NCI-H146 treated with DMSO at 0.1 percent for 48 hours (cell line): Measurements from ENCODE around the gene SERAC1.
"Not testable (repeated sequence)": the region's sequence is repeated elsewhere in the genome, so short reads cannot be mapped to it uniquely, and the experiment has no call there.

Experiments used
- DNase-seq: peaks from one replicate; lab custom pipeline; 2025; ENCODE audit not compliant: unreplicated experiment; lab: John Stamatoyannopoulos, UW

The SERAC1 gene

GRCh38 chr6:158174514-158174913 is 6.5 kb upstream of the SERAC1 start:
- no peak for DNase-seq

GRCh38 chr6:158174024-158174423 is 6.0 kb upstream of the SERAC1 start:
- DNase-seq = no peak

- DNase-seq = no peak
Observed at GRCh38 chr6:158172001-158172400, 3.9 kb upstream of the SERAC1 start.

- no peak for DNase-seq
Observed at GRCh38 chr6:158170656-158171081, 2.6 kb upstream of the SERAC1 start.

GRCh38 chr6:158169634-158170033 is 1.6 kb upstream of the SERAC1 start:
- not testable (repeated sequence) for DNase-seq

- no peak for DNase-seq
Observed at GRCh38 chr6:158165919-158166416, 2.1 kb downstream of the SERAC1 start.

GRCh38 chr6:158164579-158165170 is 3.4 kb downstream of the SERAC1 start:
- DNase-seq = no peak

- DNase-seq = no peak
Observed at GRCh38 chr6:158161566-158162254, 6.4 kb downstream of the SERAC1 start.

- DNase-seq = no peak
Observed at GRCh38 chr6:158160932-158161539, 7.0 kb downstream of the SERAC1 start.

GRCh38 chr6:158158748-158159147 is 9.3 kb downstream of the SERAC1 start:
- no peak for DNase-seq

- no peak for DNase-seq
Observed at GRCh38 chr6:158158123-158158522, 9.9 kb downstream of the SERAC1 start.

GRCh38 chr6:158157064-158157764 is 10.8 kb downstream of the SERAC1 start:
- no peak for DNase-seq

- no peak for DNase-seq
Observed at GRCh38 chr6:158154816-158155215, 13.2 kb downstream of the SERAC1 start.

GRCh38 chr6:158153576-158153975 is 14.5 kb downstream of the SERAC1 start:
- no peak for DNase-seq

- no peak for DNase-seq
Observed at GRCh38 chr6:158152659-158153058, 15.4 kb downstream of the SERAC1 start.

GRCh38 chr6:158152025-158152424 is 16.0 kb downstream of the SERAC1 start:
- DNase-seq = not testable (repeated sequence)

GRCh38 chr6:158150701-158151100 is 17.4 kb downstream of the SERAC1 start:
- no peak for DNase-seq

GRCh38 chr6:158149641-158150040 is 18.4 kb downstream of the SERAC1 start:
- DNase-seq = no peak

- DNase-seq = no peak
Observed at GRCh38 chr6:158143700-158144099, 24.4 kb downstream of the SERAC1 start.

- no peak for DNase-seq
Observed at GRCh38 chr6:158142789-158143188, 25.3 kb downstream of the SERAC1 start.

- peak; percentile 9 for DNase-seq
Observed at GRCh38 chr6:158131926-158132325, 36.1 kb downstream of the SERAC1 start.

GRCh38 chr6:158125271-158125670 is 42.8 kb downstream of the SERAC1 start:
- DNase-seq = no peak
